Neural cell (in vitro differentiated cells): ENCODE results near the gene UBE4B. TPM values are rescaled to one million over a fixed set of nuclear protein-coding genes. Genes with fewer than 3 reads are reported as not detected.

Experiments used
- H2AFZ ChIP-seq: fragments of 200-600, 300-800 bp; sonication (generic), shearing (Covaris generic); 2 replicates; pipeline ENCODE4 v1.6.0; 2014; ENCODE audit warnings: low read depth, mild to moderate bottlenecking, antibody characterized with exemption, low read length, moderate library complexity
- H3F3A ChIP-seq: fragments of 200-600 bp; shearing (Covaris generic); 2 replicates; pipeline ENCODE4 v1.6.1; 2016; ENCODE audit warnings: mild to moderate bottlenecking, moderate library complexity, mixed read lengths, antibody characterized with exemption, low read length; ENCODE audit not compliant: insufficient read depth, poor library complexity, severe bottlenecking
- H3K27ac ChIP-seq: fragments of 200-600, 300-800 bp; sonication (generic), shearing (Covaris generic); 2 replicates; pipeline ENCODE4 v1.5.1; 2014; ENCODE audit warnings: mild to moderate bottlenecking, low read length, moderate library complexity
- H3K27me3 ChIP-seq: fragments of 300-800, 200-600 bp; sonication (generic), shearing (Covaris generic); 2 replicates; pipeline ENCODE4 v1.6.0; 2014; ENCODE audit warnings: mild to moderate bottlenecking, low read depth, low read length, moderate library complexity; ENCODE audit not compliant: insufficient read depth
- H3K36me3 ChIP-seq: fragments of 300-800, 200-600 bp; sonication (generic), shearing (Covaris generic); 2 replicates; pipeline ENCODE4 v1.5.1; 2014; ENCODE audit warnings: mild to moderate bottlenecking, antibody characterized with exemption, low read length, moderate library complexity; ENCODE audit not compliant: insufficient read depth
- H3K4me2 ChIP-seq: fragments of 300-800, 200-600 bp; sonication (generic), shearing (Covaris generic); 2 replicates; pipeline ENCODE4 v1.6.0; 2014; ENCODE audit warnings: mild to moderate bottlenecking, low read length
- H3K4me3 ChIP-seq: fragments of 300-800, 200-600 bp; sonication (generic), shearing (Covaris generic); 2 replicates; pipeline ENCODE4 v1.5.1; 2014; ENCODE audit warnings: mild to moderate bottlenecking, low read length, moderate library complexity
- H3K79me2 ChIP-seq: fragments of 200-600 bp; shearing (Covaris generic); replicated peaks from 2 replicates; pipeline ENCODE4 v1.6.0; 2014; ENCODE audit warnings: mild to moderate bottlenecking, low read length, moderate library complexity; ENCODE audit not compliant: insufficient read depth
- H3K9ac ChIP-seq: fragments of 300-800, 200-600 bp; sonication (generic), shearing (Covaris generic); 2 replicates; pipeline ENCODE4 v1.6.1; 2016; ENCODE audit warnings: mild to moderate bottlenecking, low read length, mixed read lengths
- H3K9me2 ChIP-seq: fragments of 200-600 bp; shearing (Covaris generic); 2 replicates; pipeline ENCODE4 v1.6.1; 2016; ENCODE audit warnings: mild to moderate bottlenecking, low read length, mixed read lengths; ENCODE audit not compliant: insufficient read depth
- H3K9me3 ChIP-seq: fragments of 200-600, 300-800 bp; sonication (generic), shearing (Covaris generic); 2 replicates; pipeline ENCODE4 v1.6.1; 2016; ENCODE audit warnings: mild to moderate bottlenecking, mixed run types, low read length, moderate library complexity, mixed read lengths
- H4K20me1 ChIP-seq: fragments of 200-600 bp; shearing (Covaris generic); 2 replicates; pipeline ENCODE4 v1.6.1; 2016; ENCODE audit warnings: mild to moderate bottlenecking, mixed run types; ENCODE audit not compliant: insufficient read depth
- CTCF ChIP-seq: fragments of 450-650 bp; IDR thresholded peaks from 2 replicates; pipeline ENCODE4 v1.5.1; 2014; ENCODE audit warnings: antibody characterized with exemption, mild to moderate bottlenecking, moderate library complexity; ENCODE audit not compliant: poor library complexity, severe bottlenecking
- EP300 ChIP-seq: fragments of 450-650 bp; conservative IDR thresholded peaks from 2 replicates; pipeline ENCODE4 v1.6.1; 2014; ENCODE audit warnings: antibody characterized with exemption, mild to moderate bottlenecking, moderate library complexity; ENCODE audit not compliant: poor library complexity, severe bottlenecking
- EZH2 ChIP-seq: fragments of 200-600, 300-800 bp; shearing (Covaris generic), sonication (generic); IDR thresholded peaks from 2 replicates; pipeline ENCODE4 v1.6.1; 2014; ENCODE audit warnings: antibody characterized with exemption, low read length, borderline replicate concordance, mild to moderate bottlenecking; ENCODE audit not compliant: insufficient read depth, poor library complexity, severe bottlenecking
- MXI1 ChIP-seq: fragments of 450-650 bp; conservative IDR thresholded peaks from 2 replicates; pipeline ENCODE4 v1.6.1; 2014; ENCODE audit warnings: antibody characterized with exemption, mild to moderate bottlenecking; ENCODE audit not compliant: poor library complexity, severe bottlenecking
- POLR2AphosphoS5 ChIP-seq: IDR thresholded peaks from 2 replicates; pipeline ENCODE4 v1.6.1; 2012
- RAD21 ChIP-seq: fragments of 450-650 bp; conservative IDR thresholded peaks from 2 replicates; pipeline ENCODE4 v1.6.1; 2014; ENCODE audit warnings: antibody characterized with exemption, mild to moderate bottlenecking, moderate library complexity
- REST ChIP-seq: IDR thresholded peaks from 2 replicates; pipeline ENCODE4 v1.6.1; 2012; ENCODE audit warnings: borderline replicate concordance
- SMC3 ChIP-seq: fragments of 450-650 bp; conservative IDR thresholded peaks from 2 replicates; pipeline ENCODE4 v1.6.1; 2014; ENCODE audit warnings: antibody characterized with exemption, mild to moderate bottlenecking, moderate library complexity; ENCODE audit not compliant: poor library complexity
- TAF1 ChIP-seq: IDR thresholded peaks from 2 replicates; pipeline ENCODE4 v1.6.1; 2012; ENCODE audit warnings: low read depth
- polyA plus RNA-seq: library from polyadenylated mRNA; depleted of rRNA; stranded (reverse); fragments of >200 nt; gene quantifications from 2 replicates; pipeline ENCODE4 v1.2.3, GENCODE V29; 2014

Gene UBE4B
- polyA plus RNA-seq, 1 donor from 2014 or later, result 28.9 TPM

GRCh38 chr1:10173582-10173981, 140.8 kb downstream of the UBE4B start:
- no peak overlapping the region for H3K27ac ChIP-seq
- H3K9me2 ChIP-seq, result no peaks in the 10 kb centered on the region
- H3K9ac ChIP-seq, result no peak overlapping the region
- H3K4me3 ChIP-seq, result no peak overlapping the region
- no peaks in the 10 kb centered on the region for H4K20me1 ChIP-seq
- H3K79me2 ChIP-seq, result no peaks in the 10 kb centered on the region
- no peaks in the 10 kb centered on the region for H3F3A ChIP-seq
- TF ChIP-seq RAD21 (no peak), SMC3 (no peak), REST (no peak), TAF1 (no peak), CTCF (no peak), POLR2AphosphoS5 (no peak), EP300 (no peak), MXI1 (no peak), EZH2 (no peak)
- H3K9me3 ChIP-seq, result peaks cover 7% of the 10 kb centered on the region
- no peak overlapping the region for H3K4me2 ChIP-seq
- no peak overlapping the region for H2AFZ ChIP-seq
- H3K27me3 ChIP-seq, result no peaks in the 10 kb centered on the region
- H3K36me3 ChIP-seq, result peaks cover 19% of the 10 kb centered on the region

GRCh38 chr1:10177876-10178275, 145.1 kb downstream of the UBE4B start:
- Histone ChIP-seq H3K36me3 (peaks cover 10% of the 10 kb centered on the region), H3K79me2 (no peaks in the 10 kb centered on the region), H3K27ac (no peak overlapping the region), H2AFZ (no peak overlapping the region), H4K20me1 (no peaks in the 10 kb centered on the region), H3K4me3 (no peak overlapping the region), H3K4me2 (no peak overlapping the region), H3F3A (no peaks in the 10 kb centered on the region), H3K27me3 (no peaks in the 10 kb centered on the region), H3K9me3 (peaks cover 7% of the 10 kb centered on the region), H3K9ac (no peak overlapping the region), H3K9me2 (no peaks in the 10 kb centered on the region)
- no peak for TF ChIP-seq TAF1
